HFFc6 (cell line): ENCODE data around the gene HAVCR1. TPM values are rescaled to one million over a fixed set of nuclear protein-coding genes. Genes with fewer than 3 reads are reported as not detected.
"Not testable (repeated sequence)": the region's sequence is repeated elsewhere in the genome, so short reads cannot be mapped to it uniquely, and the experiment has no call there.

Source experiments
- DNase-seq: peaks from one replicate; pipeline ENCODE4 v3.0.0-alpha.2; 2018
- H3K27ac Mint-ChIP-seq: 2 replicates; pipeline ENCODE4 v1.8.0; 2020; ENCODE audit warnings: mild to moderate bottlenecking, mixed read lengths
- H3K27me3 Mint-ChIP-seq: 2 replicates; pipeline ENCODE4 v1.8.0; 2021; ENCODE audit warnings: mild to moderate bottlenecking, moderate library complexity, mixed read lengths; ENCODE audit not compliant: insufficient read depth
- H3K36me3 Mint-ChIP-seq: 2 replicates; pipeline ENCODE4 v1.8.0; 2021; ENCODE audit warnings: low read depth, mixed read lengths
- H3K4me1 Mint-ChIP-seq: 2 replicates; pipeline ENCODE4 v1.8.0; 2020; ENCODE audit warnings: low read depth, mixed read lengths
- H3K4me3 Mint-ChIP-seq: 2 replicates; pipeline ENCODE4 v1.8.0; 2020; ENCODE audit warnings: mild to moderate bottlenecking, moderate library complexity, mixed read lengths
- H3K9me3 Mint-ChIP-seq: 2 replicates; pipeline ENCODE4 v1.8.0; 2020; ENCODE audit warnings: mild to moderate bottlenecking, mixed read lengths
- CTCF ChIP-seq: fragments of 200-600 bp; sonication (generic); IDR thresholded peaks from 2 replicates; pipeline ENCODE4 v1.5.0; 2021; ENCODE audit warnings: antibody characterized with exemption, mild to moderate bottlenecking
- total RNA-seq, 6 experiments: library from RNA; stranded (reverse); fragmentation: NEBNext Ultra II Directional; extraction: Animal tissue kit (Norgen Biotek cat#: 25700); gene quantifications; 2 replicates in 1 of 6; 3 replicates in 5 of 6; pipeline ENCODE4 v1.2.3, GENCODE V29; 2021

The HAVCR1 gene
- total RNA-seq, 6 experiments from 2014 or later, result not detected

- H3K4me3 Mint-ChIP-seq, result no peak overlapping the region
- no peak overlapping the region for H3K27ac Mint-ChIP-seq
- TF ChIP-seq CTCF, result no peak
- no peaks in the 10 kb centered on the region for H3K36me3 Mint-ChIP-seq
- peaks cover 5% of the 10 kb centered on the region; the same call in 1 of the 2 replicates for H3K9me3 Mint-ChIP-seq
- no peak for DNase-seq
- no peaks in the 10 kb centered on the region for H3K27me3 Mint-ChIP-seq
- H3K4me1 Mint-ChIP-seq, result no peaks in the 10 kb centered on the region
Measured at GRCh38 chr5:157038568-157039187, 20.2 kb downstream of the HAVCR1 start.

GRCh38 chr5:157034106-157035072 lies 24.5 kb downstream of the HAVCR1 start:
- H3K9me3 Mint-ChIP-seq, result peaks cover 11% of the 10 kb centered on the region; the same call in 1 of the 2 replicates
- H3K27ac Mint-ChIP-seq, DNase-seq, H3K36me3 Mint-ChIP-seq, H3K4me3 Mint-ChIP-seq, H3K27me3 Mint-ChIP-seq, H3K4me1 Mint-ChIP-seq: not testable (repeated sequence)

- H3K27me3 Mint-ChIP-seq, result no peaks in the 10 kb centered on the region
- H3K27ac Mint-ChIP-seq, result no peak overlapping the region
- H3K36me3 Mint-ChIP-seq, result no peaks in the 10 kb centered on the region
- no peak overlapping the region for H3K4me3 Mint-ChIP-seq
- no peak for DNase-seq
- H3K4me1 Mint-ChIP-seq, result no peaks in the 10 kb centered on the region
- H3K9me3 Mint-ChIP-seq, result peaks cover 11% of the 10 kb centered on the region; the same call in 1 of the 2 replicates
- no peak for TF ChIP-seq CTCF
Measured at GRCh38 chr5:157033071-157033583, 25.8 kb downstream of the HAVCR1 start.

GRCh38 chr5:157030692-157031091 lies 28.2 kb downstream of the HAVCR1 start:
- Mint-ChIP-seq H3K27me3 (no peaks in the 10 kb centered on the region), H3K9me3 (peaks cover 11% of the 10 kb centered on the region; the same call in 1 of the 2 replicates), H3K27ac (no peak overlapping the region), H3K4me1 (no peaks in the 10 kb centered on the region), H3K4me3 (no peak overlapping the region), H3K36me3 (no peaks in the 10 kb centered on the region)
- DNase-seq, result no peak
- no peak for TF ChIP-seq CTCF

GRCh38 chr5:157029457-157029856 lies 29.5 kb downstream of the HAVCR1 start:
- peaks cover 15% of the 10 kb centered on the region; the same call in 1 of the 2 replicates for H3K9me3 Mint-ChIP-seq
- H3K27me3 Mint-ChIP-seq, result no peaks in the 10 kb centered on the region
- no peaks in the 10 kb centered on the region for H3K36me3 Mint-ChIP-seq
- no peaks in the 10 kb centered on the region for H3K4me1 Mint-ChIP-seq
- no peak for TF ChIP-seq CTCF
- DNase-seq, result no peak
- no peak overlapping the region for H3K4me3 Mint-ChIP-seq
- H3K27ac Mint-ChIP-seq, result no peak overlapping the region

- not testable (repeated sequence) for H3K27me3 Mint-ChIP-seq, H3K27ac Mint-ChIP-seq, H3K36me3 Mint-ChIP-seq, H3K4me1 Mint-ChIP-seq, DNase-seq, H3K4me3 Mint-ChIP-seq
- H3K9me3 Mint-ChIP-seq, result peaks cover 21% of the 10 kb centered on the region; the same call in 1 of the 2 replicates
Measured at GRCh38 chr5:157027663-157028062, 31.3 kb downstream of the HAVCR1 start.
